AG09309 (cell line): ENCODE results near the gene NUMB.
A peak's percentile ranks its signal among the peaks of the same experiment; 100 is the strongest.

ENCODE experiments used
- DNase-seq: peaks from one replicate; pipeline ENCODE4 v3.0.0-alpha.2; 2010; ENCODE audit warnings: low read depth
- H3K4me3 ChIP-seq: 2 replicates; pipeline ENCODE4 v1.5.1; 2011; ENCODE audit warnings: mild to moderate bottlenecking, low read depth, low read length, moderate library complexity; ENCODE audit not compliant: control insufficient read depth
- TF ChIP-seq, protein P1 (sequence below): IDR thresholded peaks from 2 replicates; pipeline ENCODE4 v1.5.1; 2011; ENCODE audit warnings: mild to moderate bottlenecking, low read depth, low read length, inconsistent platforms; ENCODE audit not compliant: insufficient read depth, control insufficient read depth; ENCODE audit errors: missing control alignments

NUMB gene

GRCh38 chr14:73234029-73234428 is 224.3 kb downstream of the NUMB start:
- DNase-seq, result no peak
- TF ChIP-seq, protein P1, sequence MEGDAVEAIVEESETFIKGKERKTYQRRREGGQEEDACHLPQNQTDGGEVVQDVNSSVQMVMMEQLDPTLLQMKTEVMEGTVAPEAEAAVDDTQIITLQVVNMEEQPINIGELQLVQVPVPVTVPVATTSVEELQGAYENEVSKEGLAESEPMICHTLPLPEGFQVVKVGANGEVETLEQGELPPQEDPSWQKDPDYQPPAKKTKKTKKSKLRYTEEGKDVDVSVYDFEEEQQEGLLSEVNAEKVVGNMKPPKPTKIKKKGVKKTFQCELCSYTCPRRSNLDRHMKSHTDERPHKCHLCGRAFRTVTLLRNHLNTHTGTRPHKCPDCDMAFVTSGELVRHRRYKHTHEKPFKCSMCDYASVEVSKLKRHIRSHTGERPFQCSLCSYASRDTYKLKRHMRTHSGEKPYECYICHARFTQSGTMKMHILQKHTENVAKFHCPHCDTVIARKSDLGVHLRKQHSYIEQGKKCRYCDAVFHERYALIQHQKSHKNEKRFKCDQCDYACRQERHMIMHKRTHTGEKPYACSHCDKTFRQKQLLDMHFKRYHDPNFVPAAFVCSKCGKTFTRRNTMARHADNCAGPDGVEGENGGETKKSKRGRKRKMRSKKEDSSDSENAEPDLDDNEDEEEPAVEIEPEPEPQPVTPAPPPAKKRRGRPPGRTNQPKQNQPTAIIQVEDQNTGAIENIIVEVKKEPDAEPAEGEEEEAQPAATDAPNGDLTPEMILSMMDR, result no peak
- no peak overlapping the region for H3K4me3 ChIP-seq

GRCh38 chr14:73233564-73233963 is 224.8 kb downstream of the NUMB start:
- no peak for DNase-seq
- no peak overlapping the region for H3K4me3 ChIP-seq
- TF ChIP-seq, protein P1, result no peak

DNA sequence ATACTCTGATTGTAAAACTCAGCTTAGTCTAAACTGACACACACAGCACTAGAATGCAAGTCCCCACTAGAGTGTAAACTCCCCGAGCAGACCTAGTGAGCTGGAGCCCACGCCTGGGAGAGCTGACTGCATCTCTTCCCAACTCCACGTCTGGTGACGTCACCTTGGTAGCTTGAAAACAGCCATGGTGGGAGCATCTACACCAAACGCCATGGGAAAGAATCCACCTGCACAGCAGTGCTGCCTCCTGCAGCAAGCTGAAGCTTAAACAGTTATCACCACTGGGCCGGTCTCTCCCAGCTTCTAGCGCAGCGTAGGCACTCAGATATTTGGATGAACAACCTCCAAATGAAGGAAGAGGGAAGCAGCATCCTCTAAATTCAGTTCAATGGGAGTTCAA is 225.4 kb downstream of the NUMB start:
- no peak overlapping the region for H3K4me3 ChIP-seq
- TF ChIP-seq, protein P1, result no peak
- no peak for DNase-seq

DNA sequence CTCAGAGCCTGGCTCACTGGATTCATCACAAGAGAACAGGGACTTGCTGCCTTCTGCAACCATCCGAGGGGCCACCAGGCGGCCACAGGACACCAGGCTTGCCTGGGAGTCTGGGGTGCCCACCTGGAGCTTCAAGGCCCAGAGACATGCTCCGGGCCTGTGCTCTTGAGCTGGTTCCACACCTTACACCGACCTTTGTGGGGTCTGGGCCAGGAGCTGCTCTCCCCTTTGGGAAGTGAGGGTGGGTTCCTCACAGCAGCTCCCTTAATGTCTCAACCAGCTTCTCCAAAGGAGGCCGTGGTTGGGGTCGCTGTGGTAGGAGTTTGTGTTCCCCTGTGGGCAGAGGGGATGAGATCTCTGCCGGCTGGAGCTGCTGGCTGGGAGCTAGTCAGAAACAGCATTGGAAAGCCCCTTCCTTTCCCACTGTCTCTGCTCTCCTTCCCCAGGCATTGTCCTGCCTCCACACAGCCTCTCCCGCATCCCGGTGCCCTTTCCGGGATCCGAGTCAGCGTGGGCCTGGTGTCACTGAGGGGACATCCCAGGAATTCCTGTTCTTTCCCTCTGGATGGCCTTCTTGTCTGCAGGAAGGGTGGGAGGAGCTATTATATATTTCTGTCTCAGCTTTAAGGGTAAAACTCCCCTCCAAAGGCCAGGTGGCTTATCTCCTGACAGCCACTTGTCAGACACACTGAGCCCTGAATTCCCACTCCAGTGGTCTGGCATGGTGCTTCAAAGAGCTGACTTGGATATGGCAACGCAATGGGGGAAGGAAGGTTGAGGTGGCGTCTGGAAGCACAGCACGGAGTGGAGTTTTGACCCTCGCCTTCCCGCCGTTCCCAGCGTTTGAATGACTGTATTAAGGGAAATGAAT is 226.1 kb downstream of the NUMB start:
- DNase-seq, result no peak
- no peak overlapping the region for H3K4me3 ChIP-seq
- TF ChIP-seq, protein P1, result peak; percentile 23

DNA sequence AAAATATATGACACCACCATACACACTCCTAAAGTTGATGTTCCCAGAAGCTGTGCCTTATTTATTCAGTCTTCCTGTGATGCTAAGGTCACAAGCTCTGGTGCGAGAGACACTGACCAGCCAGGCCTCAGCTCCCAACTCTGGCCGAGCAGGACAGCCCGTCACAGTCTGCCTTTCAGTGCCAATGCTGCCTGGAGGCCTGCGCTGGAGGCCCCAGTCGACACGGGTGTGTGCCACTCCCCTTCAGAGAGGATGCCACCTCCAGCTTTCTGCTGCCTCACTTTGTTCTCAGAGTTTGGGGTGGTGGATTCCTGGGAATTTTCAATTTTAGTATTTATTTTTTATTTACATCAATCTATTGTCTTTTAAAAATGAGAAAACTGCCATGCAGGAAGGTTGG is 228.3 kb downstream of the NUMB start:
- no peak overlapping the region for H3K4me3 ChIP-seq
- TF ChIP-seq, protein P1, result no peak
- DNase-seq, result no peak

DNA sequence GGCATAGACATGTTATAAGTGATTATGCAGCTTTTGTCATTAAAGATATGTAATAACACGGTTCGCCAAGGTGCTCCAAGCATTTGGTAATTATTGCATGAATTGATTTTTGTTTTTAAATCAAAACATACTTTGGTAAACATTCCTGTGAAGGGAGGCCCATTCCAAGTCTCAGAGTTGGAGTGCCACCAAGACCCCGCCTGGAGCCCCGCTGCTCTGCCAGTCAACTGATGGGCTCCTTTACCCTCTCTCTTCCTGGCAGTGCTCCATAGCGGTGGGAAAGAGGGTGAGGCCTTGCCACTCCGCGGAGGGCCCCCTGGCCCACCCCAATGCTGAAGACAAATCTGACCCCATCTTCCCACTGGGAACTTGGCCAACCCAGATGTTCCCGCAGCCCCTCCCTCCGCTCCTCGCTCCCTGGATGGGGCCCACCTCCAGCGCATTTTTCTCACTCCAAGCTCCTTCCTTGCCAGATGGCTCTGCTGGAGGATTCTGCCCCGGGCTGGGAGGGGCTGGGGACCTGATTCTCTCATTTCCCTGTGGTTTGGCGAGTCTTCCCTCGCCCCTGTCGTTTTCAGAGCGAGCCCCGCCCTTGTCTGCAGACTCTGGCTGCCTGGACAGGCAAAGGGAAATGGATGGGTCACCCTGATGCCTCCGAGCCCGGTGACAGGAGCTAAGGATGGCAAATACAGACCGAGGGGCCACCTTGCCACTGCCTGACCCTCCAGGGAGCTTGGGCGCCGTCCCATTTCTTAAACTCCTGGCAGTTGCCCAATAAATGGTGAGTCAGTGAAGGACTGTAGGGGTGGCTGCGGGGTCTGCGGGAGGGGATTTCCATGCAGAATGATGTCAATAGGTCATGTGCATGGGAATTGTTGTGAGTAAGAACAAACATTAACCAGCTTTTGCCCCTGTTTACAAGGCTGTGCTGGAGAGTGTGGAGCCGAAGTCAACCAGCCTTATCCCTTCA is 230.2 kb downstream of the NUMB start:
- DNase-seq, result no peak
- H3K4me3 ChIP-seq, result no peak overlapping the region
- TF ChIP-seq, protein P1, result no peak
